MM.1S (cell line): Measurements from ENCODE around the gene COPG1.

Source experiments
- EZH2 ChIP-seq: fragments of 300-600 bp; sonication (generic); optimal IDR thresholded peaks from 2 replicates; pipeline ENCODE3; 2017; ENCODE audit warnings: low read depth, mild to moderate bottlenecking, antibody characterized with exemption, low read length, mixed read lengths
- TF ChIP-seq, protein P1 (sequence below): fragments of 300-600 bp; sonication (generic); IDR thresholded peaks from 2 replicates; pipeline ENCODE4 v1.5.1; 2016; ENCODE audit warnings: antibody characterized with exemption, low read length, mixed read lengths

DNA sequence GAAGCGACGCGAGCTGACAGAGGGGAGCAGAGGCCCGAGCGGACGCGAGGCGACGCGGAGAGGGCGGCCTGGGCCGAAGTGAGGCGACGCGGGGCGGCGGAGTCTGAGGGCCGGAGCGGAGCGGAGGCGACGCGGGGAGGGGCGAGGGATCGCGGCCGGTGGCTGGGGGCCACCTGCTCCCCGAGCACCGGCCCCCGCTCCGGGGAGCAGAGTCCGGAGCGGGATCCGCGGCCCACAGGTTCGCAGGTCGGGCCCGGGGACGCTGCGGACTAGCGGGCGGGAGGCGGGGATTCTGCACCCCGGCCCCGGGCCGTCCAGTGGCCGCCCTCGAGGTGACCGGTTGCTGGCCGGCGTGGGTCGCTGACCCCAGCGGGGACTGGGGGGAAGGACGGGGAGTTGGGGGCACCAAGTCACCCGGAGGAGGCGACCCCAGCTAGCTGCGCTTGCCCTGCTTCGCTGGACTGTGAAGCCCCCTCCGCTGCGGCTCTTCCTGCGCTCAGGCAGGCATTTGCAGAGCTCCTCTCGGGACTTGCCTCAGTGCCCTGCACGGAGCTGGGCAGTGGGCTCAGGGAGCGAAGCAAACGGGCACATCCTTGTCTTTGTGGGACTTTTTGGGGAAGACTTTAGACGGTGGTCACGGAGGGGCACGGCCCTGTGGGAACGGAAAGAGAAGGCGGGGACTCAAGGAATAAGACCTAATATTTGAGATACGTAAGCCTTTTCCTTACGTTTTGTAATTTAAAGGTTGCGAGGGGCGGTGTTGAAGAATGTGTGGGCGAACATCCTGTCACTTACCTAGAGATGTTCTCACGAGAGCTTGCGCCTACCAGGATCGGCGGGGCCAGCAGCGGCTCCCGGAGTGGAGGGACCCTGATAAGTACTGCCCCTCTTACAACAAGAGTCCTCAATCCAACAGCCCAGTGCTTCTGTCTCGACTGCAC, 29.8 kb downstream of the COPG1 start:
- no peak for TF ChIP-seq EZH2
- TF ChIP-seq, protein P1, sequence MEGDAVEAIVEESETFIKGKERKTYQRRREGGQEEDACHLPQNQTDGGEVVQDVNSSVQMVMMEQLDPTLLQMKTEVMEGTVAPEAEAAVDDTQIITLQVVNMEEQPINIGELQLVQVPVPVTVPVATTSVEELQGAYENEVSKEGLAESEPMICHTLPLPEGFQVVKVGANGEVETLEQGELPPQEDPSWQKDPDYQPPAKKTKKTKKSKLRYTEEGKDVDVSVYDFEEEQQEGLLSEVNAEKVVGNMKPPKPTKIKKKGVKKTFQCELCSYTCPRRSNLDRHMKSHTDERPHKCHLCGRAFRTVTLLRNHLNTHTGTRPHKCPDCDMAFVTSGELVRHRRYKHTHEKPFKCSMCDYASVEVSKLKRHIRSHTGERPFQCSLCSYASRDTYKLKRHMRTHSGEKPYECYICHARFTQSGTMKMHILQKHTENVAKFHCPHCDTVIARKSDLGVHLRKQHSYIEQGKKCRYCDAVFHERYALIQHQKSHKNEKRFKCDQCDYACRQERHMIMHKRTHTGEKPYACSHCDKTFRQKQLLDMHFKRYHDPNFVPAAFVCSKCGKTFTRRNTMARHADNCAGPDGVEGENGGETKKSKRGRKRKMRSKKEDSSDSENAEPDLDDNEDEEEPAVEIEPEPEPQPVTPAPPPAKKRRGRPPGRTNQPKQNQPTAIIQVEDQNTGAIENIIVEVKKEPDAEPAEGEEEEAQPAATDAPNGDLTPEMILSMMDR, result no peak
